CD4-positive, alpha-beta T cell treated with Interleukin-6 for 4 hours (primary cell): Measurements from ENCODE around the gene DOCK8.

Experiments used
- DNase-seq: peaks from one replicate; pipeline ENCODE4 v3.0.0-alpha.2; 2020; ENCODE audit warnings: mixed read lengths

DOCK8 gene

DNA sequence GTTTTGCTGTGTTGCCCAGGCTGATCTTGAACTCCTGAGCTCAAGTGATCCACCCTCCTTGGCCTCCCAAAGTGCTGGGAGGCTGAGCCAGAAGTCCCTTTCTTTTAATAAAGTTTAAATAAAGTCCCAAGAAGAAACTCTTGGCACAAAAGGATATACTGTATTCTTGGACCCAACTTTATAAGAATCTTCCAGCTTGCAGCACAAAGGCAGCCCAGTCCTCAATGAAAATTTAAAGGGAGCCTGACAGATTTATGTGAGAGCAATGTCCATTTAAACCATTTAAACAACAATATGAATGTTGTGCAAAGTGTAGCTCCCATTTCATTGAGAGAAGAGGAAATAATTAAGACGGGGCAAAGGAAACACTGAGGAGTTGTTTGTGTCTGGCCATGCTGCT lies 217.0 kb downstream of the DOCK8 start:
- DNase-seq: no peak

DNA sequence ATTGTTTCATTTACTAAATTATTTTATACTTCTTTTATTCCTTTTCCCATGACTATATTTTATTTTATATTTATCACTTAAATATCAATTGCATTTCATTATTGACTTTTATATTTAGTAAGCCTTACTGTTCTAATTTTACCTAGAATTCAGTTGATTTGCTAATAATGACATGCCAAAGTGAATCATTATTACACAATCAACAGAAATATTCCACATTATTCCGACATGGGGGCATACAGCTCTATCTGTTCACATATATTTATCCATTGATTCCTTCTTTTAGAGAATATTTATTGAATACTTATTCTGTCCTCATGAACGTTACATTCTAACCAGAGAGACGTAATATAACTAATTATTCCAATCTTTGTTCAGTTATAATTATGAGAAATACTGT lies 221.8 kb downstream of the DOCK8 start:
- DNase-seq: no peak

DNA sequence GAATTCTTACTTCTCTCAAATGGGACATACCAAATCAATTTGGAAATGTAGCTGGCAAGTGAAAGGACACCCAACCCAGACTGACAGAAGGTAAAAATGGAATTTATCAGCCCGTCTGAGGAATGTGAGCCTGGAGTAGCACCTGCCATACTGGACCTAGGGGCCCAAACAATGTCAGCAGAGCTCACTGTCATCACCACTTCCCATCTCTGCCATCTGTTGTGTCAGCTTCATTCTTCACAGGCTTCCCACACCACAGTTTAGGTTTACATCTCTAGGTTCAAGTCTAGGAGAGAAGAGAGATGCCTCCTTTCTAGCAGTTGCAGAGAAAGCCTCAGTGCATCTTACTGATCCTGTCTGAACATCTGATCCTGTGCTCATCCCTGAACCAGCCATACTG lies 222.4 kb downstream of the DOCK8 start:
- DNase-seq: no peak

DNA sequence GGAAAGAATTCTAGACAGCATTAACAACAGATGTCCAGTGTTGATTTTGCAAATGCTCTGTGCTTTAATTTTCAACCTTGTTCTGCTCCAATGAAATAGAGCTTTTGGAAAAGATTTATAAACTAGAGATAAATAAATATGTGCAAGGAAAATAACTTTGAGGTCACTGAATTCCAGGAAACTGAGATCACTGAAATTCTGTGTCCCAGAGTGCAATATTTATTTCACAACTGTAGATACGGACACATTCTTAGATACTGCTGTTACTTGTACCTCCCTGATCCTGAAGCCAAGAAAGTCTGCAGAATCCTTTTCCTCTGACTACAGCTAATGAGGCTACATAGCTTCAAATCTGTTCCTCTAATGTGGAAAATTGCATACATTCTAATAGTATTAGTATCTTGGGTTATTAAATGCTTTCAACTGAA lies 222.9 kb downstream of the DOCK8 start:
- DNase-seq: no peak

DNA sequence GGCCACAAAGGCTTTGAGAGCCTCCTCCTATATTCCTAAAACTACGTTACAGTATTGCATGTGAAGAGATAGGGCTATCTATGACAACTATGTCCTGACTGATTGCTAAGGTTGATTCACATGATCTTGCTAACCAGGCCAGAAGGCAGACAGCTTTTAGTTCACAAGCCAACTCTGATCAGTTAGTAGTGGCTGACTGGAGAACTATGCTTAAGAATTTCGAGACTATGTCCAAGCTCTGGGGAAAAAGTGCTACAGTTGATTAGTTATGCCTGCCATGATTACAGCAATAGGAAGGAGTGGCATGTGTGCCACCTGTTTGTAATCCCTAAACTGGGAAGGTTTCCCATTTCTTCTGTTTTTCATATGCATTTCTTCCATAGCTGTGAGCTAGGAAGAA lies 223.4 kb downstream of the DOCK8 start:
- DNase-seq: no peak

DNA sequence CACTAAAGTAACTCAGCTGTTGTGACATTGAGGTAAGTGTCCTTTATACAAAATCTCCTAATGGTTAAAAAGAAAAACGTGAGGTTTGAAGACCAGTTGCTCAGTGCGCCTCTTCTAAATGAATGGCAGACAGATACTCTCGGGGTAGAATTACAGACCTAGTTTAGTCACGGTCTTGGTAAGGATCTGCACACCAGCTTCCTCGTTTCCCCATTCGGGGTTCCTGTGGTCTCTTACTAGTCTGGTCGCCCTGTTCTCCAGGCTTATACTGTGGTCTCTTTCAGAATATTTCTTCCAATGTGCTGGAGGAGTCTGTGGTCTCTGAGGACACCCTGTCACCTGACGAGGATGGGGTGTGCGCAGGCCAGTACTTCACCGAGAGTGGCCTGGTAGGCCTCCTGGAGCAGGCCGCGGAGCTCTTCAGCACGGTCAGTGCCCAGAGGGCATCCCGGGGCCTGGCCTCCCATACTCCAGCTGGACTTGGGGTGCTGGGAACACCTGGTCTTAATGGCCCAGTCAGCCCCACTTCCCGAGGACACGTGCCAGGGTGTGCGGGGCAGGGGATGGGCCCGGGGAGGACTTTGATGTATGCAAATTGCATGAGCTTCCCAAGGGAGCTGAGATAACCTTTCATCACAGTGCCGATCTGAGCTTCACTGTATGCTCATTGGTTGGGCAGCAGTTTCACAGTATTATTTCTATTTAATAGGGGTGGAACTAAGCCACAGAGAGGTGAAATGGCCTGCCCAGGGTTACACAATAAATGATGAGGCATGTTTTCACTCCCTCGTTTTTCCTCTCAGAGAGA lies 224.5 kb downstream of the DOCK8 start:
- no peak for DNase-seq

DNA sequence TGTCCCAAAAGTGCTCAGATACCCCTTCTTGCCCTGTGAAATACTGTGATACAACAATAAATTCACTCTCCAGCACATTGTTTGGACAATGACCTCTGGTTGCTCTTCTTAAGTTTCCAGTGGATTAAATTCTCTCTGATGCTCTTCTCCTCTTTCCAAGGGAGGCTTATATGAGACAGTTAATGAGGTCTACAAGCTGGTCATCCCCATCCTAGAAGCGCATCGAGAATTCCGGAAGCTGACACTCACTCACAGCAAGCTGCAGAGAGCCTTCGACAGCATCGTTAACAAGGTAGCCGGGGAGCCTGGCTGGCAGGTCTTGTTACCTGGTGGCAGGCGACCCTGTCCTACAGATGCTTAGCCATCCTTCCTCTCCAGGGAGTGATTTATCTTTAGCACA lies 226.5 kb downstream of the DOCK8 start:
- DNase-seq: no peak

DNA sequence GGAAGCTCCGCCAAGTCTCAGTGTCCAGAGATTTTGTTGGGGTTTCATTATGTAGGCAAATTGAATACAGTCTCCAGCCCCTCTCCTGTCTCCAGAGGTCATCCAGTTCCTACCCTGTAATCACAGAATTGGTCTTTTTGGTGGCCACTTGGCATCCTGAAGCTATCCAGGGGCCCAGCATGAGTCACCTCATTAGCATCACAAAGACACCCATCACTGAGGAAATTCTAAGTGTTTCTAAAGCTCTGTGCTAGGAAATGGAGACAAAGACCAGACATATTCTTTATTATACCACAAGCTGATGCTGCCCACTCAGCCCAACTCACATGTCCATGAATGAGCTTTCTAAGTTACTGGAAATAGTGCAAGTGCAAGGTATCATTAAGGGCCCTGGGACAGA lies 229.9 kb downstream of the DOCK8 start:
- DNase-seq: no peak

DNA sequence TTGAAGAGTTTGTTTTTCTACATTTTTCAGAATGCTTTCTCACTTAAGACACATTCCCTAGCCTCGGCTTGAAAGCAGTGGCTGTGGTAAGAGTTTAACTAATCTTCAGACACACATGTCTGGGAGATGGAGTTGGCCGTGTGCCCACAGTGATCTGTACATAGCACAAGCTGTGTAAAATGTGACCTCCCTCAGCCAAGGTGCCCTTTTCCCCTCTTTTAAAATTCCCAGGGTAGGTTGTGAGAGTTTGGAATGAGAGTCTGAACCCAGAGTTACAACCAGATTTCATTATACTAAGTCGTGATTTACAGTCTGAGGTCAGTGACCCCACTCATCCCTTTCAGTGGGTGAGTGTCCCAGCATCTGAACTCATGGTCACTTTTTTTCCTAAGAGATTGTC lies 230.4 kb downstream of the DOCK8 start:
- no peak for DNase-seq

DNA sequence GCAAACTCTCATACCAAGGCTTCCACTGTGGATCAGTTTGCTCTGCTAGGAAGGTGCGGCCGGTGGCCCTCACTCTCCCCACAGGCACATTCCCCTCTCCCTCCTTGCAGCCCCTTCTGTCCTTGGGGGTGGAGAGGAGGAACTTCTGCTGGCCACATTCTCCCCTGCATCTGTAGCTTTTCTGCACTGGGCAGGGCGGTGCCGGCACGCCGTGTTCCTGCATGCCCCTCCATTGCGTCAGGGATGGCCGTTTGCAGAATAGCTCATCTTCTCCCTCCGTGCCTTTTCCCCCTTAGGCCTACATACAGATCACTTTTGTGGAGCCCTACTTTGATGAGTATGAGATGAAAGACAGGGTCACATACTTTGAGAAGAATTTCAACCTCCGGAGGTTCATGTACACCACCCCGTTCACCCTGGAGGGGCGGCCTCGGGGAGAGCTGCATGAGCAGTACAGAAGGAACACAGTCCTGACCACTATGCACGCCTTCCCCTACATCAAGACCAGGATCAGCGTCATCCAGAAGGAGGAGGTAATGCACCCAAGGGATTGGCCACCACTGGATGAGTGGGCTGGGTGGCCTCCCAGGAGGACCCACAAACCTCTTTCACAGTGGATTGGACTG lies 231.5 kb downstream of the DOCK8 start:
- DNase-seq: no peak

DNA sequence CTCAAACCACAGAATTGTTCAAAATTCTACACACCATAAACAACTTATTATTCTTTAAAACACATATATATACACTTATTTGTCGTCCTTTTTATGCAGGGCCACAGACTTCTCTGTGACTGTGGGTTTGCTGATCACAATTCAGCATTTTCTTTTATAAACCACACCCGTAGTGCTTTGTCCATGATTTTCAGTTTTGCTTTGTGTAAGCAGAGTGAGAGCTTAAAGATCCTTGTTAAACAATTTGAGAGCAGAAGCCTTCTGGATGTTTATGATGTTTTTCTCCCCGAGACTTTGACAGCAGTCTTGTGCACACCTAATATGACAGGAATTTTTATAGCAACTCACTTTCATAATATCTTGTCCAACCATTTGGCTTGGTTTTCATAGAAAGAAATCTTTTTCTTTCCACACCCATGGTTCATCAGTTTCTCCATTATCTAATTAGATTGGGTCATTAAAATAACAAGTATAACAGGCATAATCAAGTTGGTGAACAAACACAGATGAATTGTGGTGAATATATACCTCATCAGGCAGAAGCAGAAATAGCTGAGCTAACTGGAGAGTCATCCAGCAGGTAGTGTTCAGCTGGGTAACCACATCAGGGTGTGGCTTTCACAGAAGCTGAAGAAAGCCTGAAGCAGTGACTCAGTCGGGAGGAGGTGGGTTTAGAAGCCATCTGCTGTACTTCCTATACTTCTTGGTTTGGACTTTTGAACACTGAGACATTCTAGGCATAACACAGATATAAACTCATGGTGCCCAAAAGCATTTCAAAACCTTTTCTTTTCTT lies 232.8 kb downstream of the DOCK8 start:
- peak; percentile 73 for DNase-seq

DNA sequence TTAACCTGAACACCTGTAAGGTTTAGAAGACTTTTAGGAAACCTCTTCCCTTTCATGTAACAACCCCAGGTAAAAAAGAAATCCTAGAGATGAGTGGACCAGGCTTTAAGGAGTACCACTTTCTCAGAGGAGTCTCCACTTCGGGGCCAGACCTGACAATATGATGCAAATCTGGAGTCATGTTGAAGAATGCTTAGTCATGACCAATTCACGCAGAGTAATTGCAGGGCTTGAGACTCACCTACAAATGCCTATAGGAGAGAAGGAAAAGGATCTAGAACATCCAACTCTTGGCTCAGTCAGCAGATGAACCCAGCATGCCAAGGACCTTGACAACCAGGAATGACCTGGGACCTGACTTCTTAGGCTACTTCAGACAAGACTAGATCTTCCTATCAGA lies 235.4 kb downstream of the DOCK8 start:
- no peak for DNase-seq

DNA sequence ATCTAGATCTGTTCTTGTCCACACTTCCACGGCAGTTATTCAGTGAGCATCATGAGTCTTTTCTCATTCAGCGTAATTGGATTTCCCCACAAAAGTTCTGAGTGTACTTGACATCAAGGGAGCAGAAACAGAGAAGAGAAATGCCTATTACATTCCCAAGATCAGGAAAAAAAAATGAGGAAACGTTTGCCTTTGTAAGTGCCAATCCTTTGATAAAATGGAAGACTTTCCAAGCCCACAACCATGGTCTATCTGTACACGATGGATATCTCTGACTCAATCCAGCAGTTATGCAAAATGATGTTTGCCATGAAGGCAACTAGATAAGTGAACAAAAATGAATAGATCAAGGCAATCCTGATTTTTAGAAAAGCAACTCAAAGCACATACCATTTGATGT lies 235.9 kb downstream of the DOCK8 start:
- no peak for DNase-seq

DNA sequence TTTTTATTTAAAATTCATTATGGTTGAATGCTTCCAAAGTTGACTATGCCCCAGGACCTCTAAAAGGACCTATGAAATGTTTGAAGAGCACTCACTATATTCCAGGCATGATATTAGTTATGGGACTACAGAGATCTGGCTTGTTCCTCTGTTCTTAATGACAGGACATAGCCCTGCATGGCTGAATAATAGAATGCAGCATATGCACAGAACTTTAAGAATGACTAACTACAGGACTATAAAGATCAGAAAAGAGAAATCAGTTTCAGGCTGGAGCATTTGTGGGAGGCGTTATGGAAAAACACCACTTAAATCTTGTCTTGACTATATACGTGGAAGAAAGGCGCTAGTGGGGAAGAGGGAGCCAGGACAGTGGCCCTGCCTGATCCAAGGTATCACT lies 239.2 kb downstream of the DOCK8 start:
- DNase-seq: no peak

DNA sequence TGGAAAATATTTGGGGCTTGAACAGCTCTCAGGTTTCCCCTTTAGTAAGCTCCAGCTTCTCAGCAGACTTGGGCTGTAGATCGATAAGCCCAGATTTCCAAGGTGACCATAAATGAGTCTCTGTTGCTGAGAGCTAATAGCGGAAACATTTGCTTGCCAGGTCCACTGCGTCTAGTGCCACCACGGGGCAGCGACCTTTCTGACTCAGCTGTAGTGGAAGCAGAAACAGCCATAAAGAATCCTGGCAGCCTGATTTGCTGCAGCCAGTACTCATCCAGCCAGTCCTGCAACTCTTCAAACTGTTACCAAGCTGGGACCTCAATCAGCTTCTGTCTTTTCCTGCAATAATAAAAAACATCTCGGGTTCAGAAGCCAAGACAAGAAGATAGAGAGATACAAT lies 241.7 kb downstream of the DOCK8 start:
- DNase-seq: no peak

DNA sequence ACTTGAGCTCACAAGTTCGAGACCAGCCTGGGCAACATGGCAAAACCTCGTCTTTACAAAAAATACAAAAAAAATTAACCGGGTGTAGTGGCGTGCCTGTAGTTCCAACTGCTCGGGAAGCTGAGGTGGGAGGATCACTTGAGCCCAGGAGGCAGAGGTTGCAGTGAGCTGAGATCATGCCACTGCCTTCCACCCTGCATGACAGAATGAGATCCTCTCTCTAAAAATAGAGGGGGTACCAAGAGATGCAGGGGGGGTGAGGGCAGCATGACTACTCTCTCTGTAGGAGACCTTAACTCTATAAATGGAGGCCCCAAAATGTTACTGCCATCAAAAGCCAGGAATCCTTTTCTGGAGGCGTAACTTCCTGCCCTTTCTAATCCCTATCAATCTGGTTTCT lies 243.9 kb downstream of the DOCK8 start:
- DNase-seq: no peak

DNA sequence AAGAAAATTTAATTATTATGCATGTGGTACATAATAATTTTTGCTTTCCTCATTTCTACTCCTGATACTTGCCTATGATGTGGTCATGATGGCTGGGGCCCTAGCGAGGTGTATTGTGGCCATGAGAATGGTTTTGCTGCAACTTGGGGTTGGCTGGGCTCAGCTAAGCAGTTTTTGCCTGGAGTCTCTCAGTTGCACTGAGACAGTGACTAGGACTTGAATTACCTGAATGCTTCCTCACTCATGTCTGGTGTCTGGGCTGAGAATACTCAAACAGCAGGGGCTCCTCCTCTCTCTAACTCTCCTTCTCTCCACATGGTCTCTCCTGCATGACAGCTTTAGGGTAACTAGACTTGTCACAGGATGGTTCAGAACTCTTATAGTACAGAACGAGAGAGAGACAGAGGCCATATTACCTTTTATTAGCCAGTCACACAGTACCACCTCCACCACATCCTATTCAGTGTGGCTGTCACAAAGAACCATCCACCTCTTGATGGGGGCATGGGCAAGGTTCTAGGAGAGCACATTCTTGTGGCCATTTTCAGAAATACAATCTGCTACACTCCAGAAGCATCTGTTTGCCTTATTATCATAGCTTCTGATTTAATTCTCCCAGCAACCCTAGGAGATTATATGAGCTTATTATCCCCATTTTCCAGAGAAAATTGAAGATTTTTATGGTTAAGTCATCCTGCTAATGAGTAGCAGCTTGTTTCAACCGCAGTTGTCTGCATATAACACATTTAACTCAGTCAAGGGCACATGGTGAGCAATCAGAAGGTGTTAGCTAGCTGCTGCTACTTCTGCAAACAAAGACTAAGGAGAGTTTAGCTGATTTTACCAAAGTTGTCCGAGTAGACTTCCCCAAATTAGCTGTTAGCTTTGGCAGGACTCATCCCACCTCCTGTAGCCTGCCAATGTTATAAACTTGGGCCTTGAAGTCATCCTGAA lies 245.1 kb downstream of the DOCK8 start:
- DNase-seq: no peak

DNA sequence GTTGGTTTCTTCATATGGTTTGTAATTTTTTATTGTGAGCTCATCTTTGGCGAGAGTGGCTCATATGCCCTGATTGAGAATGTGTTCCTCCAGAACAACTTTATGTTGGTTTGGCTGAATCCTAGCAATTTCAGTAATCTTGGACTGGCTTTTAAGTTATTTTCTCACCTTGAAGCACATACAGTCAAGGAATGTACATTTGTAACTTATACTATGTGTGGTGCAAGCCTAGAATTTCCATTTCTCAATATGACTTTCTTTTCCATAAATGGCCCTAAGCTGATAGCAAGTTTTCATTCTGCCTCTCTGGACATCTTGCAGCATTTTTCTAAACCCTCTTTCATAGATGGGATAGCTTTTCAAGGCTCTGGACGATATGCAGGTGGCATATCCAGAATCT lies 247.5 kb downstream of the DOCK8 start:
- no peak for DNase-seq

DNA sequence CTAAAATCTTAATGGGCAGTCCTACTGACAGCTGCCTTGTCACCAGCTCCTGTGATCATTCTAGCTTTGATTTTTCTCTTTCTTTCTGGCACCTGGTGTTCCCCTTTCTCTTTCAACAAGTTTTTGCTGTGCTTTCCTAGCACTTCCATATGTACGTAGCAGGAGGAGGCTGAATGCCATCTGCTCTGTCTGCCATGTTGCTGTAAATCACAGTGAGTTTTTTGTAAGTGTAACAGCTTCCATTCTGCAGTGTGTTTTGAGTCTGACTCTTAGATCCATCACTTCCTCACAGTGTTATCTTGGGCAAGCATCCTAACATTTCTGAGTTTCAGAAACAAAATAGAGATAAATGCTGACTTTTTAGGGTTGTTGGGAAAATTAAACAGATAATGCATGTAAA lies 247.9 kb downstream of the DOCK8 start:
- DNase-seq: no peak

DNA sequence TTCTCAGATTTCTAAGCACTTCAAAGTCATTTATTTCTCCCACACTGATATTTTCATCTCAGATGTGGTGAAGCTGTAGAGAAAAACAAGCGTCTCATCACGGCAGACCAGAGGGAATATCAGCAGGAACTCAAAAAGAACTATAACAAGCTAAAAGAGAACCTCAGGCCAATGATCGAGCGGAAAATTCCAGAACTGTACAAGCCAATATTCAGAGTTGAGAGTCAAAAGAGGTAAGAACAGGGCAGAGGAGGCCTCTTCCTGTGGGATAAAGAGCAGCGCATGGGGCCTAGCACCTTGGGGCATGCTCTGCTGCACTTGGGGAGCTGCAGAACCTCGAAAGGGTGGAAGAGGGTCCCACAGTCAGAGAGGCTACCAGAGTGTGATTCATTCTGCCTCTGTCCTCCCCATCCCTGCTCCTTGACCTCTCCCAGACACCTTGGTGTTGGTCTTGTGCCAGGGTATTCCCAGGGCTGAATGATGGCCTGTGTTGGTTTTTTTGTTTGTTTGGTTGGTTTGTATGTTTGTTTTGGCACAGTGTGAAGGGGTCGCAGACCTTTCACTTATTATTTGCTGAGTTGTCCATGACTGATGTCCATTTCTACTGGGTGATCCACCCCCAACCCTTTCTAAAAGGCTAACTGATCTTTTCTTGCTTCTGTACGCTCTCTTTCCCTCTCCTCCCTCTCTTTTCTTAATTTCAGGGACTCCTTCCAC lies 248.9 kb downstream of the DOCK8 start:
- no peak for DNase-seq

DNA sequence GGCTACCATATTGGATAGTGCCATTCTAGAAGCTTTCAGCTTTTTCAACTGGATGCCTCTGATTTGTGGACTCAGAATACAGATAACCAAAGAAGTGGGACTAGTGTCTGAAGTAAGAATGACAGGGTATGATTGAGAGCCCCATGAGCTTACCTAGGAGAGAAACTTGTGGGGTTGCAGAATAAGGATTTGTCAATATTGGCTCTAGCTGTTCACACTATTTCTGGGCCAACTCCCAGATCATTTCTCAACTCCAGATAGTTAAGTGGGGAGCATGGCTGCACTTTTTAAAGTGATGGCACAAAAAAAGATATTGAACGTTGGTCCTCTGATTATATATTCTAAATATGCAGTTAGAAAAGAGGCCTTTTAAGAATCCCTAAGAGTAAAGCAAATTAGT lies 252.1 kb downstream of the DOCK8 start:
- no peak for DNase-seq
